ENCODE results near the gene KSR1. TPM values are rescaled to one million over a fixed set of nuclear protein-coding genes. Genes with fewer than 3 reads are reported as not detected.

KSR1 gene
- total RNA-seq, 4 donors from 2014 or later, result 10.0 to 15.2 (median 13.9) TPM

DNA sequence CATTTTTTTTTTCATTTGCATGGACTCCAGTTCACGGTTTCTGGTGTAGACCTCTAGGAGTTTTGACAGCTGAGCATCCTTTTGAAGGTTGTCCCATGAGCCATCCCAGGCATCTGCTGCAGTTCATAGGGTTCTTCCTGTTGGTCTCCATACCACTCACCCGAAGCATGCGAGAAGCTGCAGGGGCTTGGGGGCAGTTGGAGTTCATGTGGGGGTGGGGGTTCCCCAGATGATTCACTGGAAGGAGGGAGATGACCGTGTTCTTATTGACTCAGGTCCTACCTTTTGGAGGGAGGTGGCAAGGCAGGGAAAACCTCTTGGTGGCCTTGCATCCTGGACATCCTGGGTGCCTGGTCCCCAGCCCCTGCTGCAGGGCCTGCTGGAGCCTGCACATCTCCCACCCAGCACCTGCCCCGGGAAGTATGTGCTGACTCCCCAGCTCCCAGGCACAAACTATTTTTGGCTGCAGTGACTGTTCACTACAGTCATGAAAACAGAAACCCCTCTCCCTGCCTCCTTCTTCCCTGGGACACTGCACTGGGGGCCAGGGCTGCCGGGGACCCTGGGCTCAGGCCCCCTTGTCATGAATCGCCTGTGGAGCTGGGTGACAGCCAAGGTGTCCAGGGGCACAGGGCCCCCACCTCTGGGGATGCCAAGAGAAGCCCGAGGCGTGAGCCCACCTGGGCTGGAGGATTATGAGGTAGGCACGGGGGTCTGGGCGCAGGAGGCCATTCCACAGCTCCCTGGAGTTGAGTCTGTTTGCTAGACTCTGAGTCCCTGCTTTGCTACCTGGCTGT, 109.8 kb downstream of the KSR1 start:
- WGBS, 2 donors (ENCODE audit: low coverage in 1 of 2), result 66 to 67% methylated on average over 3 to 5 of the region's 11 CpGs
- Histone ChIP-seq H3K36me3 (no peaks in the 10 kb centered on the region), H3K27me3 (no peaks in the 10 kb centered on the region), H3K9me3 (no peaks in the 10 kb centered on the region), H3K4me3 (no peak overlapping the region), H3K4me1 (peaks cover 0 to 32% (median 0%) of the 10 kb centered on the region in 3 donors), H3K27ac (peak overlapping the region in 3 of 4 donors; percentile 24 to 49 (median 46))
- TF ChIP-seq POLR2A (IDR thresholded peaks at IDR 0.05) (no peak), POLR2AphosphoS5 (IDR thresholded peaks at IDR 0.05) (no peak), EP300 (IDR thresholded peaks at IDR 0.05) (no peak)
- TF ChIP-seq, protein P1, sequence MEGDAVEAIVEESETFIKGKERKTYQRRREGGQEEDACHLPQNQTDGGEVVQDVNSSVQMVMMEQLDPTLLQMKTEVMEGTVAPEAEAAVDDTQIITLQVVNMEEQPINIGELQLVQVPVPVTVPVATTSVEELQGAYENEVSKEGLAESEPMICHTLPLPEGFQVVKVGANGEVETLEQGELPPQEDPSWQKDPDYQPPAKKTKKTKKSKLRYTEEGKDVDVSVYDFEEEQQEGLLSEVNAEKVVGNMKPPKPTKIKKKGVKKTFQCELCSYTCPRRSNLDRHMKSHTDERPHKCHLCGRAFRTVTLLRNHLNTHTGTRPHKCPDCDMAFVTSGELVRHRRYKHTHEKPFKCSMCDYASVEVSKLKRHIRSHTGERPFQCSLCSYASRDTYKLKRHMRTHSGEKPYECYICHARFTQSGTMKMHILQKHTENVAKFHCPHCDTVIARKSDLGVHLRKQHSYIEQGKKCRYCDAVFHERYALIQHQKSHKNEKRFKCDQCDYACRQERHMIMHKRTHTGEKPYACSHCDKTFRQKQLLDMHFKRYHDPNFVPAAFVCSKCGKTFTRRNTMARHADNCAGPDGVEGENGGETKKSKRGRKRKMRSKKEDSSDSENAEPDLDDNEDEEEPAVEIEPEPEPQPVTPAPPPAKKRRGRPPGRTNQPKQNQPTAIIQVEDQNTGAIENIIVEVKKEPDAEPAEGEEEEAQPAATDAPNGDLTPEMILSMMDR (IDR thresholded peaks at IDR 0.05), result no peak
- no peak for ATAC-seq

- TF ChIP-seq EP300 (IDR thresholded peaks at IDR 0.05), result no peak
- no peak for TF ChIP-seq POLR2AphosphoS5 (IDR thresholded peaks at IDR 0.05)
- TF ChIP-seq POLR2A (IDR thresholded peaks at IDR 0.05), result no peak
- TF ChIP-seq, protein P1 (IDR thresholded peaks at IDR 0.05), result no peak
- no peaks in the 10 kb centered on the region for H3K9me3 ChIP-seq
- H3K4me3 ChIP-seq, result no peak overlapping the region
- peaks cover 0 to 30% (median 0%) of the 10 kb centered on the region in 3 donors for H3K4me1 ChIP-seq
- 76 to 100% methylated on average over 5 to 10 of the region's 14 CpGs for WGBS, 2 donors (ENCODE audit: low coverage in 1 of 2)
- no peaks in the 10 kb centered on the region for H3K27me3 ChIP-seq
- H3K27ac ChIP-seq, result peak overlapping the region in 3 of 4 donors; percentile 24 to 49 (median 46)
- ATAC-seq, result no peak
- H3K36me3 ChIP-seq, result no peaks in the 10 kb centered on the region
Measured at GRCh38 chr17:27566671-27567562, 110.7 kb downstream of the KSR1 start.

DNA sequence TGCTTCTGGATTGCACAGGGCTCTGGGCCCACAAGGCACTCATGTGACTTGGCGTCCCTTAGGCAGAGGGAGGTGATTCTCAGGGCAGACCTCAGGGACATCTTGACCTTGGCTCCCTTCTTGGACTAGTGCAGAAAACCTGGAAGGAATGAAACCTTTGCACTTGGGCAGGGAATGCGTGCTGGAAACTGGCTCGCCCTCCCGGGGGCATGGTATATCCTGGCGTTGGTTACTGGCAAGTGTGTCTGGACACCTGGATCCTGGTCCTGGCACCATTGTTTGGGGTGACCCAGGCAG, 111.3 kb downstream of the KSR1 start:
- Histone ChIP-seq H3K36me3 (no peaks in the 10 kb centered on the region), H3K27me3 (no peaks in the 10 kb centered on the region), H3K27ac (no peak overlapping the region), H3K9me3 (no peaks in the 10 kb centered on the region), H3K4me1 (peaks cover 0 to 30% (median 0%) of the 10 kb centered on the region in 3 donors), H3K4me3 (no peak overlapping the region)
- 80% methylated on average over 1 of the region's 5 CpGs; no CpG with 5 or more reads in 1 of the 2 donors for WGBS, 2 donors (ENCODE audit: low coverage in 1 of 2)
- ATAC-seq, result no peak
- no peak for TF ChIP-seq POLR2AphosphoS5 (IDR thresholded peaks at IDR 0.05)
- TF ChIP-seq, protein P1 (IDR thresholded peaks at IDR 0.05), result no peak
- TF ChIP-seq POLR2A (IDR thresholded peaks at IDR 0.05), result no peak
- no peak for TF ChIP-seq EP300 (IDR thresholded peaks at IDR 0.05)

- Histone ChIP-seq H3K36me3 (no peaks in the 10 kb centered on the region), H3K9me3 (no peaks in the 10 kb centered on the region), H3K27ac (no peak overlapping the region), H3K4me1 (peaks cover 0 to 30% (median 0%) of the 10 kb centered on the region in 3 donors), H3K4me3 (no peak overlapping the region), H3K27me3 (no peaks in the 10 kb centered on the region)
- no peak for ATAC-seq
- no peak for TF ChIP-seq EP300 (IDR thresholded peaks at IDR 0.05)
- TF ChIP-seq, protein P1 (IDR thresholded peaks at IDR 0.05), result no peak
- TF ChIP-seq POLR2A (IDR thresholded peaks at IDR 0.05), result no peak
- no peak for TF ChIP-seq POLR2AphosphoS5 (IDR thresholded peaks at IDR 0.05)
- WGBS, 2 donors (ENCODE audit: low coverage in 1 of 2), result 100% methylated on average over 1 of the region's 9 CpGs; no CpG with 5 or more reads in 1 of the 2 donors
Measured at GRCh38 chr17:27568216-27568615, 112.0 kb downstream of the KSR1 start.
